ENCODE measurements around the gene PAQR5. TPM values are rescaled to one million over a fixed set of nuclear protein-coding genes. Genes with fewer than 3 reads are reported as not detected.
"Not testable (repeated sequence)": the region's sequence is repeated elsewhere in the genome, so short reads cannot be mapped to it uniquely, and the experiment has no call there.

PAQR5 gene
- total and polyA plus RNA-seq, 7 donors, result 0.36 to 19.7 (median 10.2) TPM; not detected in 2

DNA sequence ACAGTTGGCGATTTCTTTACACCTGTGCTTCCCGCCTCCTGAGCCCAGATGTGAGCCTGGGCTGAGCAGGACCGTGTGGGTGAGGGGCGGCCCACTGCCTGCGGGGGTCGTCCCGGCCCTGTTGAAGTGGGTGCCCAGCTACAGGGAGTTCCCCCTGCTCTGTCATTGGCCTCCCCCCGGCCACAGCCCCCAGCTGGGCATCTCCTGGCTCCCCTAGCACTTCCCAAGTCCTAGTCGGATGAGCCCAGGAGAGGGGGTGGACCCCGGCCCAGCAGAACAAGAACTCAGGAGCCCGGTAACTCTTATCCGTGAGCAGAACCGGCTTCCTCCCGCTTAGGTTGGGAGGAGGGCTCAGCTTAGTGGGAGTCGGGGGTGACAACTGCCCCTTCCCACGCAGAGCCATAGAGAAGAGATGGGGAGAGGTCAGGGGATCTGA lies 757 bp downstream of the PAQR5 start:
- peak overlapping the region in 3 of 4 donors; percentile 43 to 53 (median 50) for H3K4me3 ChIP-seq
- H3K4me1 ChIP-seq, result peaks cover 0 to 15% (median 12%) of the 10 kb centered on the region in 4 donors
- intact Hi-C loops (cut with DNase I), result no loop called here
- no peaks in the 10 kb centered on the region for H3K9me3 ChIP-seq
- H3K36me3 ChIP-seq, result no peaks in the 10 kb centered on the region
- peaks cover 27 to 46% (median 28%) of the 10 kb centered on the region in 3 donors for H3K27me3 ChIP-seq
- 5 to 23% methylated on average over 16 of the region's 16 CpGs for WGBS, 2 donors
- no peak overlapping the region for H3K27ac ChIP-seq
- TF ChIP-seq POLR2AphosphoS5 (IDR thresholded peaks at IDR 0.05) (no peak), EP300 (IDR thresholded peaks at IDR 0.05) (no peak), POLR2A (IDR thresholded peaks at IDR 0.05) (no peak)
- TF ChIP-seq, protein P1, sequence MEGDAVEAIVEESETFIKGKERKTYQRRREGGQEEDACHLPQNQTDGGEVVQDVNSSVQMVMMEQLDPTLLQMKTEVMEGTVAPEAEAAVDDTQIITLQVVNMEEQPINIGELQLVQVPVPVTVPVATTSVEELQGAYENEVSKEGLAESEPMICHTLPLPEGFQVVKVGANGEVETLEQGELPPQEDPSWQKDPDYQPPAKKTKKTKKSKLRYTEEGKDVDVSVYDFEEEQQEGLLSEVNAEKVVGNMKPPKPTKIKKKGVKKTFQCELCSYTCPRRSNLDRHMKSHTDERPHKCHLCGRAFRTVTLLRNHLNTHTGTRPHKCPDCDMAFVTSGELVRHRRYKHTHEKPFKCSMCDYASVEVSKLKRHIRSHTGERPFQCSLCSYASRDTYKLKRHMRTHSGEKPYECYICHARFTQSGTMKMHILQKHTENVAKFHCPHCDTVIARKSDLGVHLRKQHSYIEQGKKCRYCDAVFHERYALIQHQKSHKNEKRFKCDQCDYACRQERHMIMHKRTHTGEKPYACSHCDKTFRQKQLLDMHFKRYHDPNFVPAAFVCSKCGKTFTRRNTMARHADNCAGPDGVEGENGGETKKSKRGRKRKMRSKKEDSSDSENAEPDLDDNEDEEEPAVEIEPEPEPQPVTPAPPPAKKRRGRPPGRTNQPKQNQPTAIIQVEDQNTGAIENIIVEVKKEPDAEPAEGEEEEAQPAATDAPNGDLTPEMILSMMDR (IDR thresholded peaks at IDR 0.05), result no peak
- DNase-seq, result no peak

DNA sequence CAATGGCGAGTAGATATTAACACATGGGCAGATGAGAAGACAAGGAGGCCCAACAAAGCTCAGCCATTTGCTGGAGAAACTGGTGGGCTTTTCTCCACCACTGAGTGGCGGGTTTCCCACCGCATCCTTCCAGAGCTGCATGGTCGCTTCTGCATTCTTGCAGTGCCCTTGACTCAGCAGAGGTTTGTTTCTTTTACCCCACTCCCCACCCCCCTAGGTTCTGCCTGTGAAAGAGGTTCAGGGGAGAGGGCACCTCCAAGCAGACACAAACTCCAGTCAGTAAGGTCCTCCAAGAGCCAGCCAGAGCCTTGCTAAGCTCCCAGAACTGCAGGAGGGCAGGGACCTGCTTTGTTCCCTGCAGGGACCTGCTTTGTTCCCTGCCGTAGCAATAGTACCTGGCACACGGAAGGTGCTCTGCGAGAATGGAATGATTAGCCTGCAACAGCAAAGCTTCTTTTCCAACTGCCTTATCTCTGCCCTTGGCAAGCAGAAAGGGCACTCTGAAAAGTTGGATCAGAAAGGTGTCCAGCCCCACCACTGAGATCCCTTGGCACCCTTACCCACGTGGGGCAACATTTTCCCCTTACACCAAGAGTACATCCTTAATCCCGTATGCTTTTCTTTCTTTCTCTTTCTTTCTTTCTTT lies 1.4 kb downstream of the PAQR5 start:
- TF ChIP-seq, protein P1 (IDR thresholded peaks at IDR 0.05), result no peak
- TF ChIP-seq POLR2AphosphoS5 (IDR thresholded peaks at IDR 0.05) (no peak), POLR2A (IDR thresholded peaks at IDR 0.05) (no peak), EP300 (IDR thresholded peaks at IDR 0.05) (no peak)
- H3K36me3 ChIP-seq, result no peaks in the 10 kb centered on the region
- no peak overlapping the region for H3K27ac ChIP-seq
- WGBS, 2 donors, result 13 to 51% methylated on average over 9 of the region's 9 CpGs
- no peak for DNase-seq
- intact Hi-C loops (cut with DNase I), result no loop called here
- H3K27me3 ChIP-seq, result peaks cover 27 to 46% (median 28%) of the 10 kb centered on the region in 3 donors
- H3K4me3 ChIP-seq, result no peak overlapping the region
- H3K9me3 ChIP-seq, result no peaks in the 10 kb centered on the region
- peaks cover 0 to 15% (median 12%) of the 10 kb centered on the region in 4 donors for H3K4me1 ChIP-seq

DNA sequence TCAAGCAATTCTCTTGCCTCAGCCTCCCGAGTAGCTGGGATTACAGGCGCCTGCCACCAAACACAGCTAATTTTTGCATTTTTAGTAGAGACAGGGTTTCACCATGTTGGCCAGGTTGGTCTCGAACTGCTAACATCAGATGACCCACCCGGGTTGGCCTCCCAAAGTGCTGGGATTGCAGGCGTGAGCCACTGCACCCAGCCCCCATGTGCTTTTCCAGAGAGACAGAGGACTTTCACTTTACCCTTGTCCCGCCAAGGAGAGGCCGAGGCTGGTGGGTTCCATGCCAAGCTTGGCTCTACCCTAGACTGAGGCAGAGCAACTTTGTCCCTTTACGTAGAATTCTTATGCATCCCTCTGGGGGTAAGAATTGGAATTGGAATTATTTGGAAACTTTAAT lies 2.4 kb downstream of the PAQR5 start:
- H3K4me3 ChIP-seq; H3K9me3 ChIP-seq; intact Hi-C loops (cut with DNase I); H3K36me3 ChIP-seq; DNase-seq; H3K27ac ChIP-seq: not testable (repeated sequence)
- Histone ChIP-seq H3K4me1 (peaks cover 0 to 15% (median 12%) of the 10 kb centered on the region in 4 donors), H3K27me3 (peaks cover 27 to 46% (median 28%) of the 10 kb centered on the region in 3 donors)
- 80 to 90% methylated on average over 8 of the region's 8 CpGs for WGBS, 2 donors

DNA sequence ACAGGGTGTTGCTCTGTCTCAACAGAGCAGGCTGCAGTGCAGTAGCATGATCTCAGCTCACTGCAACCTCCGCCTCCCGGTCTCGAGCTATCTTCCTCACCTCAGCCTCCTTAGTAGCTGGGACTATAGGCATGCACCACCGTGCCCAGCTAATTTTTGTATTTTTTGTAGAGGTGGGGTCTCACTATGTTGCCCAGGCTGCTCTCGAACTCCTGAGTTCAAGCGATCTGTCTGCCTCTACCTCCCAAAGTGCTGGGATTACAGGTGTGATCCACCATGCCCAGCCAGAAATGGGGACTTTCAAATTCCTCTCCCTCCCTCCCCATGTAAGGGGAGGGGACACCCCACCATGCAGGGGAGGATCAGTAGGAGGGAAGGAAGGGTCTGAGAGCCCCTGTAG lies 3.4 kb downstream of the PAQR5 start:
- H3K27ac ChIP-seq; H3K36me3 ChIP-seq; intact Hi-C loops (cut with DNase I); H3K9me3 ChIP-seq; DNase-seq; H3K4me3 ChIP-seq: not testable (repeated sequence)
- H3K4me1 ChIP-seq, result peaks cover 0 to 15% (median 12%) of the 10 kb centered on the region in 4 donors
- 91% methylated on average over 6 of the region's 6 CpGs for WGBS, 2 donors
- peaks cover 27 to 46% (median 28%) of the 10 kb centered on the region in 3 donors for H3K27me3 ChIP-seq

DNA sequence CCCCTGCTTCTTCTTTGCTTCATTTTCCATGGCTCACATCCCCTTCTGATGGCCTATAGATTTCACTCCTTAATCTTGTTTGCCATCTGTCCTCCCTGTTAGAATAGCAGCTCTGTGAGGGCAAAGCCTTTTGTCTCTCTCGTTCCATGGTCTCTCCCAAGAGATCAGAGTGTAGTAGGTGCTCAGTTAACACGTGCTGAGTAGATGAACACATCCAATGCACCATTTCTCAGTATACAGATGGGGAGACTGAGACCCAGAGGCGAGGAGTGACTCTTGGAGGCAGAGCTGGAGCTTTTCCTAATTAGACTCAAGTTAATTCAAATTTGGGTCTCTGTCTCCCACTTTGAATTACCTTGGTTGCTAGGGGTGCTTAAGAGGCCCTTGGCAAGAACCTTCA lies 4.2 kb downstream of the PAQR5 start:
- no peaks in the 10 kb centered on the region for H3K9me3 ChIP-seq
- H3K4me1 ChIP-seq, result peaks cover 0 to 15% (median 12%) of the 10 kb centered on the region in 4 donors
- H3K27ac ChIP-seq, result no peak overlapping the region
- WGBS, 2 donors, result 79 to 94% methylated on average over 3 of the region's 3 CpGs
- H3K27me3 ChIP-seq, result peaks cover 27 to 41% (median 27%) of the 10 kb centered on the region in 3 donors
- no peak overlapping the region for H3K4me3 ChIP-seq
- intact Hi-C loops (cut with DNase I), result no loop called here
- H3K36me3 ChIP-seq, result no peaks in the 10 kb centered on the region
- DNase-seq, result no peak
- TF ChIP-seq POLR2AphosphoS5 (IDR thresholded peaks at IDR 0.05) (no peak), EP300 (IDR thresholded peaks at IDR 0.05) (no peak), POLR2A (IDR thresholded peaks at IDR 0.05) (no peak)
- TF ChIP-seq, protein P1 (IDR thresholded peaks at IDR 0.05), result no peak

All from sigmoid colon (tissue), 7 donors.